ENCODE measurements around the gene RUNDC3A. TPM values are rescaled to one million over a fixed set of nuclear protein-coding genes. Genes with fewer than 3 reads are reported as not detected.

Gene RUNDC3A
- total and polyA plus RNA-seq, 2 of the 13 experiments (the other 11 are each of a cell fraction or from before 2014, with no cell fraction given), result 0.25 TPM; not detected in 1

DNA sequence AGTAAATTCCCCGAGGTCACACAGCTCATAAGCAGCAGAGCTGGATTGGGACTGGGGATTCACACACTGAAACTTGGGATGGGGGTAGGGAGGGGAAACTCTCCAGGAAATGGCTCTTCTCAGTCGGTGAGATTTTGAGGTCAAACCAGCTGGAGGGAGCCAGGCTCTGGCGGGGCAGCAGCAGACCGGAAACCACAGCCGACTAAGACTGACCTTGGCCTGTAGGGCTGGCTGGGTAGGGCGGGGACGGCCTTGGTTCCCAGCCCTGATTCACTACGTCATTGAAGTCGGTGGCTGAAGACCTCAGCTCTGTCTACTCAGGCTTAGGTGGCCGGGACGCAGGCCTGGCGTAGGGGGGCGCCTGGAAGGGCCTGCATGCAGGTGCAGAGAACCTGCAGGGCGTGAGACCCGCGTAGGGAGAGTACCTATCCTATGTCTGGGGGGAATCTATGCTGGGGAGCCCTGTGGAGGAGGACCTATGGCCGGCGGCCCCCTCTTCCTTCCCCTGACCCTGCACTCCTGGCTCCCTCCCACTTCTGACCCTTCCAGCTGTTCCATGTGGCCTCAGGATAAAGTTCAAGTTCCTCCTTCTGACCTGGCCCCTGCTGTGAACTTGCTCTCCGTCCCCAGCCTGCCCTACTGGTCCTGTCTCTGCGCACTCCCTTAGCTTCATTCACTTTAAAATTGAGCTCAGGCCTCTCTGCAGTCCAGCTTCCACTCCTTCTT lies 28.6 kb upstream of the RUNDC3A start (continued):
- TF ChIP-seq, protein P1, sequence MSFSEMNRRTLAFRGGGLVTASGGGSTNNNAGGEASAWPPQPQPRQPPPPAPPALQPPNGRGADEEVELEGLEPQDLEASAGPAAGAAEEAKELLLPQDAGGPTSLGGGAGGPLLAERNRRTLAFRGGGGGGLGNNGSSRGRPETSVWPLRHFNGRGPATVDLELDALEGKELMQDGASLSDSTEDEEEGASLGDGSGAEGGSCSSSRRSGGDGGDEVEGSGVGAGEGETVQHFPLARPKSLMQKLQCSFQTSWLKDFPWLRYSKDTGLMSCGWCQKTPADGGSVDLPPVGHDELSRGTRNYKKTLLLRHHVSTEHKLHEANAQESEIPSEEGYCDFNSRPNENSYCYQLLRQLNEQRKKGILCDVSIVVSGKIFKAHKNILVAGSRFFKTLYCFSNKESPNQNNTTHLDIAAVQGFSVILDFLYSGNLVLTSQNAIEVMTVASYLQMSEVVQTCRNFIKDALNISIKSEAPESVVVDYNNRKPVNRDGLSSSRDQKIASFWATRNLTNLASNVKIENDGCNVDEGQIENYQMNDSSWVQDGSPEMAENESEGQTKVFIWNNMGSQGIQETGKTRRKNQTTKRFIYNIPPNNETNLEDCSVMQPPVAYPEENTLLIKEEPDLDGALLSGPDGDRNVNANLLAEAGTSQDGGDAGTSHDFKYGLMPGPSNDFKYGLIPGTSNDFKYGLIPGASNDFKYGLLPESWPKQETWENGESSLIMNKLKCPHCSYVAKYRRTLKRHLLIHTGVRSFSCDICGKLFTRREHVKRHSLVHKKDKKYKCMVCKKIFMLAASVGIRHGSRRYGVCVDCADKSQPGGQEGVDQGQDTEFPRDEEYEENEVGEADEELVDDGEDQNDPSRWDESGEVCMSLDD (CRISPR knock-in tag; IDR thresholded peaks at IDR 0.05; ENCODE audit: borderline replicate concordance), result no peak
- TF ChIP-seq ZNF501 (CRISPR knock-in tag; IDR thresholded peaks at IDR 0.05) (peak; percentile 73), ZMYM3 (CRISPR knock-in tag; IDR thresholded peaks at IDR 0.05) (peak; percentile 71; the same call in 1 of the 2 replicates), ZNF383 (CRISPR knock-in tag; IDR thresholded peaks at IDR 0.05; ENCODE audit: borderline replicate concordance) (no peak), ZKSCAN8 (CRISPR knock-in tag; IDR thresholded peaks at IDR 0.05; ENCODE audit: borderline replicate concordance) (peak; percentile 43; the same call in 1 of the 2 replicates), ZMYM4 (CRISPR knock-in tag; IDR thresholded peaks at IDR 0.05) (peak; percentile 52; the same call in 1 of the 2 replicates), ZNF703 (CRISPR knock-in tag; IDR thresholded peaks at IDR 0.05; ENCODE audit: borderline replicate concordance) (no peak), ZC3H4 (CRISPR knock-in tag; IDR thresholded peaks at IDR 0.05; ENCODE audit: borderline replicate concordance) (no peak), GFI1 (CRISPR knock-in tag; IDR thresholded peaks at IDR 0.05; ENCODE audit: borderline replicate concordance) (peak; percentile 91), ZMYM2 (CRISPR knock-in tag; IDR thresholded peaks at IDR 0.05) (peak; percentile 69), MAFG (CRISPR knock-in tag; IDR thresholded peaks at IDR 0.05) (no peak), RFXAP (CRISPR knock-in tag; IDR thresholded peaks at IDR 0.05; ENCODE audit: borderline replicate concordance) (no peak)
- TF ChIP-seq, protein P2, sequence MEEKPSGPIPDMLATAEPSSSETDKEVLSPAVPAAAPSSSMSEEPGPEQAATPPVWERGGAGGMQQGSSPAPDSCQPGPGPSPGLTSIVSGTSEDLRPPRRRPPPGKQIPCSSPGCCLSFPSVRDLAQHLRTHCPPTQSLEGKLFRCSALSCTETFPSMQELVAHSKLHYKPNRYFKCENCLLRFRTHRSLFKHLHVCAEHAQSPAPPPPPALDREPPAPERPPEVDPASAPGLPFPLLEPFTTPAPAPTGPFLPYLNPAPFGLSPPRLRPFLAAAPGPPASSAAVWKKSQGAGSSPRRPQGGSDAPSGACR (CRISPR knock-in tag; IDR thresholded peaks at IDR 0.05), result peak; percentile 78; the same call in 1 of the 2 replicates
- TF ChIP-seq, protein P3, sequence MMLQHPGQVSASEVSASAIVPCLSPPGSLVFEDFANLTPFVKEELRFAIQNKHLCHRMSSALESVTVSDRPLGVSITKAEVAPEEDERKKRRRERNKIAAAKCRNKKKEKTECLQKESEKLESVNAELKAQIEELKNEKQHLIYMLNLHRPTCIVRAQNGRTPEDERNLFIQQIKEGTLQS (CRISPR knock-in tag; IDR thresholded peaks at IDR 0.05), result peak; percentile 48; the same call in 1 of the 2 replicates
- TF ChIP-seq, protein P4, sequence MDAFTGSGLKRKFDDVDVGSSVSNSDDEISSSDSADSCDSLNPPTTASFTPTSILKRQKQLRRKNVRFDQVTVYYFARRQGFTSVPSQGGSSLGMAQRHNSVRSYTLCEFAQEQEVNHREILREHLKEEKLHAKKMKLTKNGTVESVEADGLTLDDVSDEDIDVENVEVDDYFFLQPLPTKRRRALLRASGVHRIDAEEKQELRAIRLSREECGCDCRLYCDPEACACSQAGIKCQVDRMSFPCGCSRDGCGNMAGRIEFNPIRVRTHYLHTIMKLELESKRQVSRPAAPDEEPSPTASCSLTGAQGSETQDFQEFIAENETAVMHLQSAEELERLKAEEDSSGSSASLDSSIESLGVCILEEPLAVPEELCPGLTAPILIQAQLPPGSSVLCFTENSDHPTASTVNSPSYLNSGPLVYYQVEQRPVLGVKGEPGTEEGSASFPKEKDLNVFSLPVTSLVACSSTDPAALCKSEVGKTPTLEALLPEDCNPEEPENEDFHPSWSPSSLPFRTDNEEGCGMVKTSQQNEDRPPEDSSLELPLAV (CRISPR knock-in tag; conservative IDR thresholded peaks at IDR 0.05; ENCODE audit: low read depth), result no peak
- TF ChIP-seq, protein P5, sequence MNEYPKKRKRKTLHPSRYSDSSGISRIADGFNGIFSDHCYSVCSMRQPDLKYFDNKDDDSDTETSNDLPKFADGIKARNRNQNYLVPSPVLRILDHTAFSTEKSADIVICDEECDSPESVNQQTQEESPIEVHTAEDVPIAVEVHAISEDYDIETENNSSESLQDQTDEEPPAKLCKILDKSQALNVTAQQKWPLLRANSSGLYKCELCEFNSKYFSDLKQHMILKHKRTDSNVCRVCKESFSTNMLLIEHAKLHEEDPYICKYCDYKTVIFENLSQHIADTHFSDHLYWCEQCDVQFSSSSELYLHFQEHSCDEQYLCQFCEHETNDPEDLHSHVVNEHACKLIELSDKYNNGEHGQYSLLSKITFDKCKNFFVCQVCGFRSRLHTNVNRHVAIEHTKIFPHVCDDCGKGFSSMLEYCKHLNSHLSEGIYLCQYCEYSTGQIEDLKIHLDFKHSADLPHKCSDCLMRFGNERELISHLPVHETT (CRISPR knock-in tag; conservative IDR thresholded peaks at IDR 0.05), result peak; percentile 48; the same call in 1 of the 2 replicates
- TF ChIP-seq, protein P6, sequence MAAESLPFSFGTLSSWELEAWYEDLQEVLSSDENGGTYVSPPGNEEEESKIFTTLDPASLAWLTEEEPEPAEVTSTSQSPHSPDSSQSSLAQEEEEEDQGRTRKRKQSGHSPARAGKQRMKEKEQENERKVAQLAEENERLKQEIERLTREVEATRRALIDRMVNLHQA (CRISPR knock-in tag; IDR thresholded peaks at IDR 0.05), result no peak
- TF ChIP-seq, protein P7, sequence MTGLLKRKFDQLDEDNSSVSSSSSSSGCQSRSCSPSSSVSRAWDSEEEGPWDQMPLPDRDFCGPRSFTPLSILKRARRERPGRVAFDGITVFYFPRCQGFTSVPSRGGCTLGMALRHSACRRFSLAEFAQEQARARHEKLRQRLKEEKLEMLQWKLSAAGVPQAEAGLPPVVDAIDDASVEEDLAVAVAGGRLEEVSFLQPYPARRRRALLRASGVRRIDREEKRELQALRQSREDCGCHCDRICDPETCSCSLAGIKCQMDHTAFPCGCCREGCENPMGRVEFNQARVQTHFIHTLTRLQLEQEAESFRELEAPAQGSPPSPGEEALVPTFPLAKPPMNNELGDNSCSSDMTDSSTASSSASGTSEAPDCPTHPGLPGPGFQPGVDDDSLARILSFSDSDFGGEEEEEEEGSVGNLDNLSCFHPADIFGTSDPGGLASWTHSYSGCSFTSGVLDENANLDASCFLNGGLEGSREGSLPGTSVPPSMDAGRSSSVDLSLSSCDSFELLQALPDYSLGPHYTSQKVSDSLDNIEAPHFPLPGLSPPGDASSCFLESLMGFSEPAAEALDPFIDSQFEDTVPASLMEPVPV (CRISPR knock-in tag; IDR thresholded peaks at IDR 0.05), result peak; percentile 40; the same call in 1 of the 2 replicates
